ENCODE measurements around the gene UTY.

GRCh38 chrY:13398876-13399275 lies 81.0 kb downstream of the UTY start:
- TF ChIP-seq CTCF (IDR thresholded peaks at IDR 0.05) (no peak), POLR2A (IDR thresholded peaks at IDR 0.05) (no peak)
